ENCODE measurements around the gene FHL3.

GRCh38 chr1:38028671-38029070 lies 23.4 kb upstream of the FHL3 start:
- no peak for TF ChIP-seq POLR2AphosphoS5 (IDR thresholded peaks at IDR 0.05)
- TF ChIP-seq CTCF (IDR thresholded peaks at IDR 0.05 in 8 of 11, conservative IDR thresholded peaks at IDR 0.05 in 3 of 11), result no peak
- TF ChIP-seq POLR2A (IDR thresholded peaks at IDR 0.05), result no peak

All from spleen (tissue), 7 donors.